OCI-M2 (cell line): ENCODE results near the gene SEL1L2.

Experiments
- DNase-seq: peaks from one replicate; lab custom pipeline; 2025; ENCODE audit not compliant: unreplicated experiment; lab: John Stamatoyannopoulos, UW

SEL1L2 gene

DNA sequence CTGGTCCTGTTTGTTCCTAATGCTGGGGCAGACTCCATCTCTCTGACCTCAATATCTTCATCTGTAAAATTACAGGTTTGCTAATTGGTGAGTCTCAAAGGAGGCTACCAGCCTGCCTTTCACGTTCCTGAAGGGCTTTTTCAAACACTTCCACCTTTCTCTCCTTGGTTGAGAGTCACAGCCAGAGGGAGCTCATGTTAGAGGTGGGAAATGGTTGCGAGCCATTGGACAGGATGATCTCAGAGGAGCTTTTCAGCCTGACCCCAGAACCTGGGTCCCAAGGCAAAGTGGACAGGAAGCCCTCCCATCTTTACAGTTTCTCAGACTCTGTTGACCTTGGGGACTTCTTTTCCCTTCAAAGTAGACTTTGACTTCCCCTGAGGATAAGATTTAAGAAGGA lies 168.0 kb downstream of the SEL1L2 start:
- DNase-seq: no peak

GRCh38 chr20:13821876-13822275 lies 168.5 kb downstream of the SEL1L2 start:
- DNase-seq: no peak

- DNase-seq: no peak
These were observed 170.3 kb downstream of the SEL1L2 start for GRCh38 chr20:13819885-13820645.

DNA sequence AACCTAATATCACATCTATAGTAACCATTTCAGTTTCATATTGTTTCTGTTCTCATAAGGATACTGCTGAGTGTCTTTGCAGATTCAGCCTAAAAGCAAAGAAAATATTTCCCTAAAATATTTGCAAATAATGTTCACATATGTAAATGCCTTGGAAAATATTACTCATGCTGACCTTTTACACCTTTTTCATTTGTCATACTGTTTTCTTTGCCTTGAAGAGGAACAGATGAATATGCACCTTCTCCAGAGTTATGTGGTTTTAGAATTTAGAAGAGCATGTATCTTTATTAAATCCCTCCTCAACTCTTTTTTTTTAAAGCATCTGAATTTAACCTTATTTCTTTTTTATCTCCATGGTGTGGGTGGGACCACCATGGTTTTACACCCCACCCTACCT lies 173.1 kb downstream of the SEL1L2 start:
- no peak for DNase-seq

GRCh38 chr20:13816757-13817156 lies 173.7 kb downstream of the SEL1L2 start:
- no peak for DNase-seq

DNA sequence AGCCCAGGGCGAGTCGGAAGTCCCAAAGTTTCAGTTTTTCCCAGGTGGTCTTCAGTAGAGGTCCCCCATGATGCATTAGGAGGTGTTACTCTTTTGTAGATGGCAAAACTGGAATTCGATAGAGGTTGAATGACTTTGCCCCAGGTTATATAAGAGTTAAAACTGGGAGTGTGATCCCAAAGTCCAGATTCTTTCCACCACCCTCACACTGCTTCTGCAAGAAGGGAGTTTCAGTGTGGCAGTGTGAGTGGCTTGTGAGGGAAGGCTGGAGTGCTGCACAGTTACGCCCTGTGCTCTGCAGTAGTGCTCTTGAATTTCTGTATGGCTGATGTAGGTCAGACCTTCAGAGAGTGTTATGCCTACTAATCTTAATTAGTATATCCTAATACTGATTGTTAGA lies 175.7 kb downstream of the SEL1L2 start:
- DNase-seq: no peak

DNA sequence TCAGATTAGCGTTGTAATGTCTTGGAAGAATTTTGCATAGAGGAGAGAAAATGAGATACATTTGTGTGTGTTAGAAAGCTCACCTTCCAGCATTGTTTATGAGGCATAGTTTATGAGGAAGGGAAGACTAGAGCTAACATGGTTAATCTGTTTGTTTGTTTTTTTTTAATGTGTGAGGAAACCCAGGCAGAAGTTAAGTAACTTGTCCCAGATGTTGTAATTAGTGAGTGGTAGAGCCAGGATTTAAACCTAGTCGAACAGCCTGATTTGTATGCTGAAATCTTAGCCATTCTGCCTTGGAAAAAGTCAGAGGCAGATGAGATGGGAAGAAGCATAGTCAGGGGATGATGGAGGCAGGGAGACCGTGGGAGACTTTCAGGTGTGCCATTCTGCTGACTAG lies 176.5 kb downstream of the SEL1L2 start:
- DNase-seq: no peak

DNA sequence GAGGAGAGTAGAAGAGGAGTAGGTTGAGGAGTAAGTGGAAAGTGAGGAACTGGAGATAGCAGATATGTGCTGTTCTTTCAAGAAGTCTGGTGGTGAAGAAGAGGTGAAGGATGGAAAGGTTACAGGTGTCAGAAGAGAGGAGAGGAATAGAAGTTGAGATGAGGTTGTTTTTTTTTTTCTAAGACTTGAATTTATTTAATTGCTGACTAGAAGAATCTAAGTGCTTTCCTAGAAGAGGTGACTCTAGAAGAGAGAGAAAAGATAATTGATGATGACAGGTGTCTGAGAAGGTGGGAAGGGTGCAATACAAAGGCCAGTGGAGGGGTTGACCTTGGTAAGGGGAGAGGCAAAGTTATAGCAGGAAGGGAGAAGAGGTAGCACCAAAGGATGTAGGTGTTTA lies 180.0 kb downstream of the SEL1L2 start:
- DNase-seq: no peak

DNA sequence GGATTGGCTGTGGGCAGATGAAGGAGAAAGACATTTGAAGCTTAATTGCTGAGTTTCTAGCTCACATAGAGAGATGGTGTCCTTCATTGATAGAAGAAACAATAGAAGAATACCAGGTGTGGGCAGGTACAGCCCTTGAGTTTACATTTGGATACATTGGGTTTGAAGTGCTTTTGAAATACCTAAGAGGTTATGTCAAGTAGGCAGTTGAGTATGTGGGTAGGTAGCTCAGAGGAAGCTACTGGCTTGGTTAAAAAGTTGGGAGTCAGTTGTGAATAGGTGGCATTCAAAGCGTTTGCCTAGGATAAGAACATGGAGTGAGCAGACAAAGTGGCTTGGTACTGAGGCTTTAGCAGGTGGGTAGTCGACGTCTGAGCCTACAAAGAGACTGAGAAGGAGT lies 180.6 kb downstream of the SEL1L2 start:
- no peak for DNase-seq

GRCh38 chr20:13809373-13809772 lies 181.0 kb downstream of the SEL1L2 start:
- DNase-seq: no peak

DNA sequence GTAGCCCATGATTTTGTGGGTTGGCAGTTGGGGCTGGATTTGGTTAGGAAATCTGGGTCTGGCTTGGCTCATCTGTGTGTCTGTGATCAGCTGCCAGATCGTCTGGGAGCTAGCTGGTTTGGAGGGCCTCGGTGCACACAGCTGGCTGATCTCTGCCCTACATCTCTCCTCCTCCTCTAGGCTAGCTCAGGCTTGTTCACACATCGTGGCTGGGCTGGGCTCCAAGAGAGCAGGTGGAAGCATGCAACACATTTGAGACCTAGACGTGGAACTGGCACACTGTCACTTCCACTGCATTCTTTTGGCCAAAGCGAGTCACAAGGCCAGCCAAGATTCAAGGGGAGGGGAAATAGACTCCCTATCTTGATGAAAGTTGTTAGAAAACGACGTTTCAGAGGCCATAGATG lies 189.7 kb downstream of the SEL1L2 start:
- no peak for DNase-seq

- no peak for DNase-seq
These were observed 190.4 kb downstream of the SEL1L2 start for GRCh38 chr20:13799974-13800373.
